RWPE2 (cell line): ENCODE measurements around the gene VTCN1.

Experiments used
- ATAC-seq: fragments of 200-7000 bp; cut with Tn5 transposase; 3 replicates; pipeline ENCODE4 v1.9.1; 2021; ENCODE audit warnings: low read depth
- DNase-seq: peaks from one replicate; pipeline ENCODE4 v3.0.0-alpha.2; 2020; ENCODE audit warnings: low spot score
- H3K27ac ChIP-seq: fragments of 450-650 bp; 2 replicates; pipeline ENCODE4 v1.5.1; 2017; ENCODE audit warnings: mild to moderate bottlenecking; ENCODE audit not compliant: poor library complexity, severe bottlenecking
- H3K27me3 ChIP-seq: fragments of 250-450 bp; sonication (Bioruptor Pico); 2 replicates; pipeline ENCODE4 v1.5.1; 2021; ENCODE audit warnings: mild to moderate bottlenecking, moderate library complexity; ENCODE audit not compliant: insufficient read depth, poor library complexity, severe bottlenecking
- H3K36me3 ChIP-seq: fragments of 250-450 bp; sonication (Bioruptor Pico); 2 replicates; pipeline ENCODE4 v1.5.1; 2020; ENCODE audit warnings: low read depth, mild to moderate bottlenecking, moderate library complexity
- H3K4me1 ChIP-seq: fragments of 250-450 bp; sonication (Bioruptor Pico); 2 replicates; pipeline ENCODE4 v1.5.1; 2021; ENCODE audit warnings: mild to moderate bottlenecking, moderate library complexity; ENCODE audit not compliant: insufficient read depth, poor library complexity, severe bottlenecking
- H3K4me3 ChIP-seq: fragments of 250-450 bp; sonication (Bioruptor Pico); 2 replicates; pipeline ENCODE4 v1.5.1; 2021; ENCODE audit warnings: mild to moderate bottlenecking, moderate library complexity; ENCODE audit not compliant: severe bottlenecking
- H3K9me3 ChIP-seq: fragments of 250-450 bp; sonication (Bioruptor Pico); 2 replicates; pipeline ENCODE4 v1.5.1; 2021; ENCODE audit warnings: mild to moderate bottlenecking, moderate library complexity; ENCODE audit not compliant: severe bottlenecking
- CTCF ChIP-seq: fragments of 450-650 bp; IDR thresholded peaks from one replicate; pipeline ENCODE4 v1.5.1; 2017; ENCODE audit warnings: mild to moderate bottlenecking, moderate library complexity; ENCODE audit not compliant: poor library complexity, severe bottlenecking

Gene VTCN1

GRCh38 chr1:117229217-117229616 lies 18.5 kb upstream of the VTCN1 start:
- TF ChIP-seq CTCF: no peak

DNA sequence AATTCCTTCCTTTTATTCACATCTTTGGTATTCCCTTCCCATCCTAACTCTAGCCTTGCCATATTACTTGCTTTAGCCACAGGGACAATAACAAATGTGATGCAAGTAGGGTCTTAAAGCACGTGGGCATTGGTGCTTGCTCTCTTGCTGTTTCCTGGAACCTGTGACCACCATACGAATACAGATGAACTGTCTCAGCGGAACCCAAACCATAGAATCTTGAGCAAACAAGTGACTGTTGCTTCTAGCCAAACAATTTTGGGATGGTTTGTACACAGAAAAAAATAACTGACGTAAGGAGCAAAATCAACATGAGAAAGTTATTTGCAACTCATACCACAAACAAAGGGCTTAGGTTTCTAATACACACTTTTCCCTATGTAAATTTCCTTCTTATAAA lies 15.2 kb upstream of the VTCN1 start:
- Histone ChIP-seq H3K36me3 (no peaks in the 10 kb centered on the region), H3K4me3 (no peak overlapping the region), H3K4me1 (no peaks in the 10 kb centered on the region), H3K27me3 (no peaks in the 10 kb centered on the region), H3K27ac (no peak overlapping the region), H3K9me3 (no peaks in the 10 kb centered on the region)
- no peak for TF ChIP-seq CTCF
- ATAC-seq: no peak
- DNase-seq: no peak

More at GRCh38 chr1:117229217-117229616, 18.5 kb upstream of the VTCN1 start:
- no peak for DNase-seq
- Histone ChIP-seq H3K4me1 (no peaks in the 10 kb centered on the region), H3K9me3 (no peaks in the 10 kb centered on the region), H3K4me3 (no peak overlapping the region), H3K27me3 (no peaks in the 10 kb centered on the region), H3K36me3 (no peaks in the 10 kb centered on the region), H3K27ac (no peak overlapping the region)
- no peak for ATAC-seq

GRCh38 chr1:117216718-117217117 lies 6.0 kb upstream of the VTCN1 start:
- no peak overlapping the region for H3K4me3 ChIP-seq
- no peak for TF ChIP-seq CTCF
- H3K36me3 ChIP-seq: no peaks in the 10 kb centered on the region
- ATAC-seq (no peak), DNase-seq (no peak)
- H3K4me1 ChIP-seq: no peaks in the 10 kb centered on the region
- no peak overlapping the region for H3K27ac ChIP-seq
- H3K9me3 ChIP-seq: no peaks in the 10 kb centered on the region
- H3K27me3 ChIP-seq: no peaks in the 10 kb centered on the region

DNA sequence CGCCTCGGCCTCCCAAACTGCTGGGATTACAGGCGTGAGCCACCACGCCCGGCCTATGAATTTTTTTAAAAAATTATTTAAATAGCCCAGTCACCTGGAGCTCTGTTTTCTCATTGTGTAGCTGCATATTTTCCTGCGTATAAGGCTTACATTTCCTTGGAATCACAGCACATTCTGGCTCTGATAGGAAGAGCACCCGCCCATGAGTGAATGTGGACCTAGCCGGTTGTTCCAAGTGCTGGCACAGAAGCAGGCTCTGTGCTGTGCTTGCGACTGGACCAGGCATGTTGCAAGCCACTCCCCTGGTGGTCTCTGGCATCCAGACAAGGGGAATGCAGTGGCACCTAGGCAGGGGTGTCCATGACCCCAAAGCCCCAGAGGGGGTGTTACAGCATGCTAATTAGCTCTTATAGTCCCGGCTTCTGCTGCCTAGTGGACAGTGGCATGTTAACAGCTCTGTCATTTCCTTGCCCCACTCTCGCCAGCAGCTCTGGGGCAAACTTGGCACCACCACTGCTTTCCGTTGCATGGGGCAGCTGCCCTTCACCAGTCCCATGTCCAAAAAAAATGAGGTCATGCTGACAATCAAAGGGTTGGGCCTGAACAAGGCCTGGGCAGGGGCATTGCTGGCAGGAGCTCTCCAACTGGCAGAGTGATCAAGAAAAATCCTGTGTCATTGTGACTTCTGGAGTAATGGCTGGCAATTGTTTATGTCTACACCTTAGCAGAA lies 5.2 kb upstream of the VTCN1 start:
- no peaks in the 10 kb centered on the region for H3K36me3 ChIP-seq
- no peak for ATAC-seq
- H3K4me1 ChIP-seq: no peaks in the 10 kb centered on the region
- DNase-seq: no peak
- H3K4me3 ChIP-seq: no peak overlapping the region
- H3K9me3 ChIP-seq: no peaks in the 10 kb centered on the region
- H3K27me3 ChIP-seq: no peaks in the 10 kb centered on the region
- no peak for TF ChIP-seq CTCF
- no peak overlapping the region for H3K27ac ChIP-seq

- ATAC-seq (no peak), DNase-seq (no peak)
- Histone ChIP-seq H3K36me3 (no peaks in the 10 kb centered on the region), H3K4me1 (no peaks in the 10 kb centered on the region), H3K27ac (no peak overlapping the region), H3K9me3 (no peaks in the 10 kb centered on the region), H3K27me3 (no peaks in the 10 kb centered on the region), H3K4me3 (no peak overlapping the region)
- no peak for TF ChIP-seq CTCF
These were observed 4.3 kb upstream of the VTCN1 start for GRCh38 chr1:117215019-117215418.
